Measurements from ENCODE around the gene AKT3.
"Not testable (repeated sequence)": the region's sequence is repeated elsewhere in the genome, so short reads cannot be mapped to it uniquely, and the experiment has no call there.

Gene AKT3

DNA sequence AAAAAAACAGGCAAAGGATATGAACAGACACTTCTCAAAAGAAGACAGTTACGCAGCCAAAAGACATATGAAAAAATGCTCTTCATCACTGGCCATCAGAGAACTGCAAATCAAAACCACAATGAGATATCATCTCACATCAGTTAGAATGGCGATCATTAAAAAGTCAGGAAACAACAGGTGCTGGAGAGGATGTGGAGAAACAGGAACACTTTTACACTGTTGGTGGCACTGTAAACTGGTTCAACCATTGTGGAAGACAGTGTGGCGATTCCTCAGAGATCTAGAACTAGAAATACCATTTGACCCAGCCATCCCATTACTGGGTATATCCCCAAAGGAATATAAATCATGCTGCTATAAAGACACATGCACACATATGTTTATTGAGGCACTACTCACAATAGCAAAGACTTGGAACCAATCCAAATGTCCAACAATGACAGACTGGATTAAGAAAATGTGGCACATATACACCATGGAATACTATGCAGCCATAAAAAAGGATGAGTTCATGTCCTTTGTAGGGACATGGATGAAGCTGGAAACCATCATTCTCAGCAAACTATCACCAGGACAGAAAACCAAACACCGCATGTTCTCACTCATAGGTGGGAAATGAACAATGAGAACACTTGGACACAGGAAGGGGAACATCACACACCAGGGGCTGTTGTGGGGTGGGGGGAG lies 77.5 kb downstream of the AKT3 start:
- not testable (repeated sequence) for H4K91ac ChIP-seq (ENCODE audit: low read depth, low read length, poor library complexity); H2BK15ac ChIP-seq (ENCODE audit: low read length); H3K4me3 ChIP-seq (ENCODE audit: low read length in 2 of 2); H3K27ac ChIP-seq (replicated peaks; ENCODE audit: low read length); H3K23ac ChIP-seq (ENCODE audit: low read depth, low read length, poor library complexity); H3K79me1 ChIP-seq (ENCODE audit: low read depth, low read length); H2AFZ ChIP-seq (ENCODE audit: low read length); H3K27me3 ChIP-seq (ENCODE audit: control insufficient read depth in 3 of 3, insufficient read depth in 3 of 3, low read depth in 1 of 3, low read length in 3 of 3); DNase-seq (ENCODE audit: low spot score); H2AK5ac ChIP-seq (ENCODE audit: low read depth, low read length); H3K36me3 ChIP-seq (replicated peaks in 1 of 2; ENCODE audit: control insufficient read depth in 2 of 2, insufficient read depth in 2 of 2, low read length in 2 of 2); H3K4me1 ChIP-seq (ENCODE audit: control insufficient read depth in 2 of 2, insufficient read depth in 1 of 2, low read depth in 1 of 2, low read length in 2 of 2); H2BK5ac ChIP-seq (ENCODE audit: low read length); H2BK12ac ChIP-seq (ENCODE audit: low read length); H2BK120ac ChIP-seq (ENCODE audit: low read depth, low read length); H3K9ac ChIP-seq (ENCODE audit: low read depth, low read length, poor library complexity); H3K18ac ChIP-seq (ENCODE audit: low read length); H4K8ac ChIP-seq (ENCODE audit: low read depth, low read length); H3K14ac ChIP-seq (ENCODE audit: low read length); H3K4ac ChIP-seq (ENCODE audit: low read length); H3K4me2 ChIP-seq (ENCODE audit: insufficient read depth, low read length, poor library complexity, severe bottlenecking)
- WGBS, 2 donors (ENCODE audit: extremely low coverage in 2 of 2, insufficient read length in 2 of 2, insufficient replicate concordance in 1 of 2) = no CpG with 5 or more reads among the region's 4 CpGs
- peaks cover 0 to 20% of the 10 kb centered on the region in 2 donors for H3K9me3 ChIP-seq (replicated peaks in 1 of 2; ENCODE audit: control insufficient read depth in 2 of 2, insufficient read depth in 1 of 2, low read depth in 1 of 2, low read length in 2 of 2)

DNA sequence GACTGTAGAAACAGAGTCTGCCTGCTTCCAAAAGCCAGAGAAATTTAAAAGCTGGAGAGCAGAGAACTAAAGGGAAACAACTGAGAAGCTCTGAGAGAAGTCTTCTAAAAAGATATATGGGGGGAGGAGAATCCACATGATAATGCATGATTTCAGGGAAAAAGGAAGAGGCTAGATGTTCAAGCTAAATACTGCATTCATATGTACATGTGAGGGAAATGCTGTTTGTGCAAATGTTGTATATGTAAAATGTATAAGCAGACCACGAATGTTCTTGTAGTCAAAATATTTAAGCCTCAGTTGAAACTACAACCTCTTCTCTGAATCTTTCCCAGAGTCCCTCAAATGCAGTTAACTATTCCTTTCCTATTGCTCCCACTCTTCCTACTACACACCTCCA lies 79.2 kb downstream of the AKT3 start:
- Histone ChIP-seq H3K4ac (ENCODE audit: low read length) (no peak overlapping the region), H2AFZ (ENCODE audit: low read length) (no peak overlapping the region), H4K91ac (ENCODE audit: low read depth, low read length, poor library complexity) (no peak overlapping the region), H3K4me1 (ENCODE audit: control insufficient read depth in 2 of 2, insufficient read depth in 1 of 2, low read depth in 1 of 2, low read length in 2 of 2) (peaks cover 0 to 14% of the 10 kb centered on the region in 2 donors), H3K9ac (ENCODE audit: low read depth, low read length, poor library complexity) (no peak overlapping the region), H3K18ac (ENCODE audit: low read length) (no peak overlapping the region), H2AK5ac (ENCODE audit: low read depth, low read length) (no peak overlapping the region), H3K79me1 (ENCODE audit: low read depth, low read length) (no peaks in the 10 kb centered on the region), H3K14ac (ENCODE audit: low read length) (no peak overlapping the region), H3K4me3 (ENCODE audit: low read length in 2 of 2) (no peak overlapping the region), H3K4me2 (ENCODE audit: insufficient read depth, low read length, poor library complexity, severe bottlenecking) (no peak overlapping the region), H4K8ac (ENCODE audit: low read depth, low read length) (no peak overlapping the region), H2BK120ac (ENCODE audit: low read depth, low read length) (no peak overlapping the region), H3K36me3 (replicated peaks in 1 of 2; ENCODE audit: control insufficient read depth in 2 of 2, insufficient read depth in 2 of 2, low read length in 2 of 2) (no peaks in the 10 kb centered on the region), H2BK12ac (ENCODE audit: low read length) (no peak overlapping the region), H2BK15ac (ENCODE audit: low read length) (no peak overlapping the region), H3K27me3 (ENCODE audit: control insufficient read depth in 3 of 3, insufficient read depth in 3 of 3, low read depth in 1 of 3, low read length in 3 of 3) (no peaks in the 10 kb centered on the region), H3K9me3 (replicated peaks in 1 of 2; ENCODE audit: control insufficient read depth in 2 of 2, insufficient read depth in 1 of 2, low read depth in 1 of 2, low read length in 2 of 2) (peaks cover 0 to 8% of the 10 kb centered on the region in 2 donors), H3K23ac (ENCODE audit: low read depth, low read length, poor library complexity) (no peak overlapping the region), H3K27ac (replicated peaks; ENCODE audit: low read length) (no peak overlapping the region), H2BK5ac (ENCODE audit: low read length) (no peak overlapping the region)
- DNase-seq (ENCODE audit: low spot score) = no peak
- no CpG with 5 or more reads among the region's 1 CpG for WGBS, 2 donors (ENCODE audit: extremely low coverage in 2 of 2, insufficient read length in 2 of 2, insufficient replicate concordance in 1 of 2)

DNA sequence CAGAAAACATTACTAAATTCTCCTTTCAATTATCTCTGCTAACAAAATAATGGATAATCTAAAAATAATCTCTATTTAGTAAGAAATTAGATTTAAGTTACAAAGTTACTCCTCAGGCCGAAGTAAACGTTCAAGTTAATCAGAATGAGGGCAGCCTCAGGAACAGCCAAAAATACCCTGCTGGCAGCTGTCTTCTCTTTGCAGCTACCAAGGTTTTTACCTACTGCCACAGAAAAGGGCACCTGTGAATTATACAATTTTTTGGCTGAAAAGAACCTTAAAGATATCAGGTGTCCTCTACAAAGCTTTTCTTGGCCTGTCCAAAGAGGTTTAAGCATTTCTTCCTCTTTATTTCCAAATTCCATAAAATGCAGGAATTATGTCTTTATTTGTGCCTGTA lies 84.4 kb downstream of the AKT3 start:
- Histone ChIP-seq H2BK120ac (ENCODE audit: low read depth, low read length) (no peak overlapping the region), H3K23ac (ENCODE audit: low read depth, low read length, poor library complexity) (no peak overlapping the region), H3K79me1 (ENCODE audit: low read depth, low read length) (no peaks in the 10 kb centered on the region), H3K27me3 (ENCODE audit: control insufficient read depth in 3 of 3, insufficient read depth in 3 of 3, low read depth in 1 of 3, low read length in 3 of 3) (no peaks in the 10 kb centered on the region), H3K9ac (ENCODE audit: low read depth, low read length, poor library complexity) (no peak overlapping the region), H3K9me3 (replicated peaks in 1 of 2; ENCODE audit: control insufficient read depth in 2 of 2, insufficient read depth in 1 of 2, low read depth in 1 of 2, low read length in 2 of 2) (no peaks in the 10 kb centered on the region), H3K4me2 (ENCODE audit: insufficient read depth, low read length, poor library complexity, severe bottlenecking) (no peak overlapping the region), H2BK5ac (ENCODE audit: low read length) (no peak overlapping the region), H3K14ac (ENCODE audit: low read length) (no peak overlapping the region), H2AFZ (ENCODE audit: low read length) (no peak overlapping the region), H3K18ac (ENCODE audit: low read length) (no peak overlapping the region), H3K4me1 (ENCODE audit: control insufficient read depth in 2 of 2, insufficient read depth in 1 of 2, low read depth in 1 of 2, low read length in 2 of 2) (peaks cover 0 to 34% of the 10 kb centered on the region in 2 donors), H2AK5ac (ENCODE audit: low read depth, low read length) (no peak overlapping the region), H2BK12ac (ENCODE audit: low read length) (no peak overlapping the region), H3K4ac (ENCODE audit: low read length) (no peak overlapping the region), H4K91ac (ENCODE audit: low read depth, low read length, poor library complexity) (no peak overlapping the region), H4K8ac (ENCODE audit: low read depth, low read length) (no peak overlapping the region), H3K27ac (replicated peaks; ENCODE audit: low read length) (no peak overlapping the region), H3K4me3 (ENCODE audit: low read length in 2 of 2) (no peak overlapping the region), H3K36me3 (replicated peaks in 1 of 2; ENCODE audit: control insufficient read depth in 2 of 2, insufficient read depth in 2 of 2, low read length in 2 of 2) (no peaks in the 10 kb centered on the region), H2BK15ac (ENCODE audit: low read length) (no peak overlapping the region)
- WGBS, 2 donors (ENCODE audit: extremely low coverage in 2 of 2, insufficient read length in 2 of 2, insufficient replicate concordance in 1 of 2) = no CpG with 5 or more reads among the region's 2 CpGs
- DNase-seq (ENCODE audit: low spot score) = no peak

DNA sequence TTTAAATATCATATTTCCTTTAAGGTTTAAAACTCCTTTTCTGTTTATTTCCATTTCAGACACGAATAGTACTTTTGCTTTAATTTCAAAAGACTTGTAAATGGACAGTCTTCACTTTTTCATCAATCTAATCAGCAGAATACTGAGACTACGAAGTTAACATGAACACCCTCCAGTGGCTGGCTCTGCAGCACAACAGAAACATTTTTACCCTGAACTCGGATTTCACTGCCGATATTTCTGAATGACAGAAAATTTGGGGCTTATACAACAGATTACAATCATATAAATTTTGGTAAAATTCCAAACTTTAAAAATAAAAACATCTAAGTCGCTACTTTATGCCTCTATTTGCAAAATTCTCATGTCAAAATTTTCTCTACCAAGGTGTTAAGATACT lies 86.2 kb downstream of the AKT3 start:
- DNase-seq (ENCODE audit: low spot score) = no peak
- WGBS, 2 donors (ENCODE audit: extremely low coverage in 2 of 2, insufficient read length in 2 of 2, insufficient replicate concordance in 1 of 2) = no CpG with 5 or more reads among the region's 5 CpGs
- no peak overlapping the region for H3K18ac ChIP-seq (ENCODE audit: low read length)

More for the DNA sequence above, 86.2 kb downstream of the AKT3 start:
- Histone ChIP-seq H2BK15ac (ENCODE audit: low read length) (no peak overlapping the region), H2BK5ac (ENCODE audit: low read length) (no peak overlapping the region), H3K79me1 (ENCODE audit: low read depth, low read length) (no peaks in the 10 kb centered on the region), H3K9ac (ENCODE audit: low read depth, low read length, poor library complexity) (no peak overlapping the region), H2AFZ (ENCODE audit: low read length) (no peak overlapping the region), H3K4me1 (ENCODE audit: control insufficient read depth in 2 of 2, insufficient read depth in 1 of 2, low read depth in 1 of 2, low read length in 2 of 2) (peaks cover 0 to 34% of the 10 kb centered on the region in 2 donors), H3K27ac (replicated peaks; ENCODE audit: low read length) (no peak overlapping the region), H3K4me3 (ENCODE audit: low read length in 2 of 2) (no peak overlapping the region), H3K23ac (ENCODE audit: low read depth, low read length, poor library complexity) (no peak overlapping the region), H3K4ac (ENCODE audit: low read length) (no peak overlapping the region), H4K8ac (ENCODE audit: low read depth, low read length) (no peak overlapping the region), H2AK5ac (ENCODE audit: low read depth, low read length) (no peak overlapping the region), H3K27me3 (ENCODE audit: control insufficient read depth in 3 of 3, insufficient read depth in 3 of 3, low read depth in 1 of 3, low read length in 3 of 3) (no peaks in the 10 kb centered on the region), H3K36me3 (replicated peaks in 1 of 2; ENCODE audit: control insufficient read depth in 2 of 2, insufficient read depth in 2 of 2, low read length in 2 of 2) (no peaks in the 10 kb centered on the region), H3K9me3 (replicated peaks in 1 of 2; ENCODE audit: control insufficient read depth in 2 of 2, insufficient read depth in 1 of 2, low read depth in 1 of 2, low read length in 2 of 2) (no peaks in the 10 kb centered on the region), H2BK12ac (ENCODE audit: low read length) (no peak overlapping the region), H3K4me2 (ENCODE audit: insufficient read depth, low read length, poor library complexity, severe bottlenecking) (no peak overlapping the region), H4K91ac (ENCODE audit: low read depth, low read length, poor library complexity) (no peak overlapping the region), H2BK120ac (ENCODE audit: low read depth, low read length) (no peak overlapping the region), H3K14ac (ENCODE audit: low read length) (no peak overlapping the region)

All from neuronal stem cell (in vitro differentiated cells).